ENCODE results near the gene NOP56. TPM values are rescaled to one million over a fixed set of nuclear protein-coding genes. Genes with fewer than 3 reads are reported as not detected.
"Not testable (repeated sequence)": the region's sequence is repeated elsewhere in the genome, so short reads cannot be mapped to it uniquely, and the experiment has no call there.

Gene NOP56
- total RNA-seq, 1 experiment from 2014 or later, result 497 TPM

DNA sequence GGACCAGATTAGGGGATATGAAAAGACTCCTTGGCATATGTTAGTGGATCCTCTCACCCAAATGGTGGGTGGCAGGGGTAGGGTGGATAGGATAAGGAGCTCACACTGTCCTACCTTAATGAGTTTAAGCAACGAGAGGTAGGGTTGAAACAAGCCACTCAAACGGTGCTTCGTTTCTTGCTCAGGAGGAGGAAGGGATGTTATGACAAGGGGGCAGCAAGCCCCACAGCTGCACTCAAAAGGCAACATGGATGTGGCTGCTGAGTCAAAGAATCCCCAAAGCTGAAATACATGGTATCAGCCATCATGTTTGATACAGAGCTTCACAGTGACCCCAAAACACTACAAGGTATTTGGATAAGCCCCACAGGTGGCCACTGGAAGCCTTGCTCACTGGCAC, 20.0 kb downstream of the NOP56 start:
- H3K27me3 Mint-ChIP-seq (ENCODE audit: insufficient read depth, unreplicated experiment), result peaks cover 5% of the 10 kb centered on the region
- H3K4me1 ChIP-seq, result no peaks in the 10 kb centered on the region
- CTCF ChIA-PET, result interaction anchor here (0.6 kb wide), 1 partner anchor 101 kb away, joined by 3 read pairs; no protein-coding TSS in a partner anchor
- no peaks in the 10 kb centered on the region for H3K9me3 Mint-ChIP-seq (ENCODE audit: unreplicated experiment)
- intact Hi-C loops (cut with micrococcal nuclease; ENCODE audit: unreplicated experiment), result no loop called here
- POLR2A ChIA-PET, result no interaction called here
- peak in 1 of 2 experiments; percentile 9 for DNase-seq
- TF ChIP-seq, protein P1, sequence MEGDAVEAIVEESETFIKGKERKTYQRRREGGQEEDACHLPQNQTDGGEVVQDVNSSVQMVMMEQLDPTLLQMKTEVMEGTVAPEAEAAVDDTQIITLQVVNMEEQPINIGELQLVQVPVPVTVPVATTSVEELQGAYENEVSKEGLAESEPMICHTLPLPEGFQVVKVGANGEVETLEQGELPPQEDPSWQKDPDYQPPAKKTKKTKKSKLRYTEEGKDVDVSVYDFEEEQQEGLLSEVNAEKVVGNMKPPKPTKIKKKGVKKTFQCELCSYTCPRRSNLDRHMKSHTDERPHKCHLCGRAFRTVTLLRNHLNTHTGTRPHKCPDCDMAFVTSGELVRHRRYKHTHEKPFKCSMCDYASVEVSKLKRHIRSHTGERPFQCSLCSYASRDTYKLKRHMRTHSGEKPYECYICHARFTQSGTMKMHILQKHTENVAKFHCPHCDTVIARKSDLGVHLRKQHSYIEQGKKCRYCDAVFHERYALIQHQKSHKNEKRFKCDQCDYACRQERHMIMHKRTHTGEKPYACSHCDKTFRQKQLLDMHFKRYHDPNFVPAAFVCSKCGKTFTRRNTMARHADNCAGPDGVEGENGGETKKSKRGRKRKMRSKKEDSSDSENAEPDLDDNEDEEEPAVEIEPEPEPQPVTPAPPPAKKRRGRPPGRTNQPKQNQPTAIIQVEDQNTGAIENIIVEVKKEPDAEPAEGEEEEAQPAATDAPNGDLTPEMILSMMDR (IDR thresholded peaks at IDR 0.05; ENCODE audit: insufficient read depth in 1 of 2, low read depth in 1 of 2, low read length in 1 of 2, severe bottlenecking in 1 of 2, unreplicated experiment in 1 of 2), result no peak
- no peaks in the 10 kb centered on the region for H3K4me1 Mint-ChIP-seq (ENCODE audit: low read depth, unreplicated experiment)
- no peak overlapping the region for H3K4me3 Mint-ChIP-seq (ENCODE audit: unreplicated experiment)
- H3K36me3 ChIP-seq (ENCODE audit: control insufficient read depth, insufficient read depth, low read length), result no peaks in the 10 kb centered on the region
- H3K4me3 ChIP-seq (ENCODE audit: low read depth, low read length), result no peak overlapping the region
- H3K9me3 ChIP-seq, result no peaks in the 10 kb centered on the region
- no peak overlapping the region for H3K27ac Mint-ChIP-seq (ENCODE audit: unreplicated experiment)
- no TSS peak for BruUV-seq (replicated peaks)
- H3K36me3 Mint-ChIP-seq (ENCODE audit: insufficient read depth, unreplicated experiment), result no peaks in the 10 kb centered on the region
- H3K27me3 ChIP-seq (replicated peaks; ENCODE audit: control insufficient read depth, insufficient read depth, low read length), result no peaks in the 10 kb centered on the region

DNA sequence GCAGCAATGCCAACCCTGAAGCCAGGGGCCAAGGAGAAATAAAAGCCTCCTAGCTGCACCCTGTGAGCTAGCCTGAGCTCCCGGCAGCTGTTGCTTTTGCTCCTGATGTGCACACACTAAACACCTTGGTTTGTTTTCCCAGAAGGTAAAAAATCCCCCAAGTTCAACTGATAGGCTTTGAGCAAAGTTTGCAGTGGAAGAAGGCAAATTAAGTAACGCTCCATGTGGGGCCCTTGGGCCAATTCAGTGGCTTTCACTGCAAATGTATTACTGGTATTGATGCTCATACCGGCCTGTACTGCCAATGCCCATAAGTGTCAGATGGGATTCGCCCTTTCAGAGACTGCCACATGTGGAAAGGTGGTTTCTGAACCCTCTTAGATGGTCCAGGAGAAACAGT, 21.0 kb downstream of the NOP56 start:
- no peaks in the 10 kb centered on the region for H3K4me1 Mint-ChIP-seq (ENCODE audit: low read depth, unreplicated experiment)
- Histone ChIP-seq H3K36me3 (ENCODE audit: control insufficient read depth, insufficient read depth, low read length) (no peaks in the 10 kb centered on the region), H3K27me3 (replicated peaks; ENCODE audit: control insufficient read depth, insufficient read depth, low read length) (no peaks in the 10 kb centered on the region), H3K4me1 (no peaks in the 10 kb centered on the region), H3K9me3 (no peaks in the 10 kb centered on the region), H3K4me3 (ENCODE audit: low read depth, low read length) (no peak overlapping the region)
- TF ChIP-seq, protein P1 (IDR thresholded peaks at IDR 0.05; ENCODE audit: insufficient read depth in 1 of 2, low read depth in 1 of 2, low read length in 1 of 2, severe bottlenecking in 1 of 2, unreplicated experiment in 1 of 2), result no peak
- H3K9me3 Mint-ChIP-seq (ENCODE audit: unreplicated experiment), result no peaks in the 10 kb centered on the region
- intact Hi-C loops (cut with micrococcal nuclease; ENCODE audit: unreplicated experiment), result no loop called here
- CTCF ChIA-PET, result interaction anchor here (0.6 to 1.0 kb wide), 5 partner anchors 22 to 286 kb away, joined by 3 to 6 read pairs (median 4); no protein-coding TSS in a partner anchor
- peaks cover 2% of the 10 kb centered on the region for H3K27me3 Mint-ChIP-seq (ENCODE audit: insufficient read depth, unreplicated experiment)
- no peak overlapping the region for H3K27ac Mint-ChIP-seq (ENCODE audit: unreplicated experiment)
- POLR2A ChIA-PET, result no interaction called here
- peak in 1 of 2 experiments; percentile 20 for DNase-seq
- H3K36me3 Mint-ChIP-seq (ENCODE audit: insufficient read depth, unreplicated experiment), result no peaks in the 10 kb centered on the region
- no TSS peak for BruUV-seq (replicated peaks)
- H3K4me3 Mint-ChIP-seq (ENCODE audit: unreplicated experiment), result no peak overlapping the region

DNA sequence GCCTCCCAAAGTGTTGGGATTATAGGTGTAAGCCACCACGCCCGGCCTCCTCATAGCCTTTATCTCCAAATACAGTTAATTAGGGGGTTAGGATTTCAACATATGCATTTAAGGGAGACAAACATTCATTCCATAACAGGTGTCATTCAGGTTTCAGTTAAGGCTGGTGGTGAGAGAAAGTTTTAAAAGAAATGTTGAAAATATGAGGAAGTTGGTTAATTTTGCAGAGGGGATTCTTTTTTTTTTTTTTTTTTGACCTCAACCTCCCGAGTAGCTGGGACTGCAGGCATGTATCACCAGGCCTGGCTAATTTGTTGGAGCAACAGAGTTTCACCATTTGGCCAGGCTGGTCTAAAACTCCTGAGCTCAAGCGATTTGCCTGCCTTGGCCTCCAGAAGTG, 27.6 kb downstream of the NOP56 start:
- BruUV-seq (replicated peaks), result no TSS peak
- Histone ChIP-seq H3K4me1 (no peaks in the 10 kb centered on the region), H3K4me3 (ENCODE audit: low read depth, low read length) (no peak overlapping the region), H3K9me3 (no peaks in the 10 kb centered on the region), H3K27me3 (replicated peaks; ENCODE audit: control insufficient read depth, insufficient read depth, low read length) (no peaks in the 10 kb centered on the region), H3K36me3 (ENCODE audit: control insufficient read depth, insufficient read depth, low read length) (no peaks in the 10 kb centered on the region)
- DNase-seq, result no peak
- no peak overlapping the region for H3K27ac Mint-ChIP-seq (ENCODE audit: unreplicated experiment)
- intact Hi-C loops (cut with micrococcal nuclease; ENCODE audit: unreplicated experiment), result no loop called here
- no peak overlapping the region for H3K4me3 Mint-ChIP-seq (ENCODE audit: unreplicated experiment)
- no peaks in the 10 kb centered on the region for H3K36me3 Mint-ChIP-seq (ENCODE audit: insufficient read depth, unreplicated experiment)
- ChIA-PET CTCF (no interaction called here), POLR2A (no interaction called here)
- TF ChIP-seq, protein P1 (IDR thresholded peaks at IDR 0.05; ENCODE audit: insufficient read depth in 1 of 2, low read depth in 1 of 2, low read length in 1 of 2, severe bottlenecking in 1 of 2, unreplicated experiment in 1 of 2), result no peak
- H3K27me3 Mint-ChIP-seq (ENCODE audit: insufficient read depth, unreplicated experiment), result peaks cover 13% of the 10 kb centered on the region
- H3K4me1 Mint-ChIP-seq (ENCODE audit: low read depth, unreplicated experiment), result no peaks in the 10 kb centered on the region
- peaks cover 7% of the 10 kb centered on the region for H3K9me3 Mint-ChIP-seq (ENCODE audit: unreplicated experiment)

DNA sequence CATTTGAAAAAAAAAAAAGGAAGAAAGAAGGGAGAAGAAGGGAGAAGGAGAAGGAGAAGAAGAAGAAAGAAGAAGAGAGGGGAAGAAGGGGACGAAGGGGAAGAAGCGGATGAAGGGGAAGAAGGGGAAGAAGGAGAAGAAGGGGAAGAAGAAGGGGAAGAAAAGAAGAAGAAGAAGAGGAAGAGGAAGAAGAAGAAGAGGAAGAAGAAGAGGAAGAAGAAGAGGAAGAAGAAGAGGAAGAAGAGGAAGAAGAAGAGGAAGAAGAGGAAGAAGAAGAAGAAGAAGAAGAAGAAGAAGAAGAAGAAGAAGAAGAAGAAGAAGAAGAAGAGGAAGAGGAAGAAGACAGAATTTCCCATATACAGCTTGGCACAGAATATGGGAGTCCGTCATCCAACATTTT, 29.6 kb downstream of the NOP56 start:
- H3K4me1 ChIP-seq; H3K27ac Mint-ChIP-seq (ENCODE audit: unreplicated experiment); H3K9me3 ChIP-seq; BruUV-seq (replicated peaks); CTCF ChIA-PET; H3K36me3 ChIP-seq (ENCODE audit: control insufficient read depth, insufficient read depth, low read length); H3K4me1 Mint-ChIP-seq (ENCODE audit: low read depth, unreplicated experiment); H3K4me3 ChIP-seq (ENCODE audit: low read depth, low read length); H3K9me3 Mint-ChIP-seq (ENCODE audit: unreplicated experiment); DNase-seq; POLR2A ChIA-PET; H3K27me3 ChIP-seq (replicated peaks; ENCODE audit: control insufficient read depth, insufficient read depth, low read length); H3K36me3 Mint-ChIP-seq (ENCODE audit: insufficient read depth, unreplicated experiment); intact Hi-C loops (cut with micrococcal nuclease; ENCODE audit: unreplicated experiment); H3K4me3 Mint-ChIP-seq (ENCODE audit: unreplicated experiment): not testable (repeated sequence)
- H3K27me3 Mint-ChIP-seq (ENCODE audit: insufficient read depth, unreplicated experiment), result peaks cover 13% of the 10 kb centered on the region

DNA sequence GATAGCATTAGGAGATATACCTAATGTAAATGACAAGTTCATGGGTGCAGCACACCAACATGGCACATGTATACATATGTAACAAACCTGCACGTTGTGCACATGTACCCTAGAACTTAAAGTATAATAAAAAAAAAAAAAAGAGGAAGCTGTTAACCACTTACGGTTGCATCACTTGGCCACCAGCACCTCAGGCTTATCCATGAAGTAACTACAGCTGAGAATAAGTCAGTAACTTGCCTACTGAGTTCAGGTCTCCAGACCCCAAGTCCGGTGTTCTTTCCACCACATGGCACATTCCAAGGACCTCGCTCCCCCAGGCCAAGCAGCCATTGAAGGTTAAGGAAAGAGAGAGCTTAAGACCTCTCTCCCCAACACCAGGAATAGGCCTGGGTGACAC, 32.4 kb downstream of the NOP56 start:
- CTCF ChIA-PET; BruUV-seq (replicated peaks); intact Hi-C loops (cut with micrococcal nuclease; ENCODE audit: unreplicated experiment); DNase-seq; H3K27me3 ChIP-seq (replicated peaks; ENCODE audit: control insufficient read depth, insufficient read depth, low read length); H3K4me3 ChIP-seq (ENCODE audit: low read depth, low read length); H3K9me3 ChIP-seq; H3K9me3 Mint-ChIP-seq (ENCODE audit: unreplicated experiment); H3K4me1 Mint-ChIP-seq (ENCODE audit: low read depth, unreplicated experiment); H3K36me3 Mint-ChIP-seq (ENCODE audit: insufficient read depth, unreplicated experiment); H3K27ac Mint-ChIP-seq (ENCODE audit: unreplicated experiment); H3K4me3 Mint-ChIP-seq (ENCODE audit: unreplicated experiment); POLR2A ChIA-PET; H3K36me3 ChIP-seq (ENCODE audit: control insufficient read depth, insufficient read depth, low read length); H3K4me1 ChIP-seq: not testable (repeated sequence)
- H3K27me3 Mint-ChIP-seq (ENCODE audit: insufficient read depth, unreplicated experiment), result peaks cover 13% of the 10 kb centered on the region

Measured in Caco-2 (cell line).